GM06990 (cell line): ENCODE results near the gene PIGN.

Experiments used
- DNase-seq: peaks from one replicate; pipeline ENCODE4 v3.0.0-alpha.2; 2011; ENCODE audit not compliant: insufficient read length; ENCODE audit errors: extremely low read depth
- H3K27me3 ChIP-seq: replicated peaks from 2 replicates; pipeline ENCODE4 v1.6.0; 2011; ENCODE audit warnings: low read length; ENCODE audit not compliant: control insufficient read depth, insufficient read depth
- H3K36me3 ChIP-seq: 2 replicates; pipeline ENCODE4 v1.5.1; 2011; ENCODE audit warnings: low read length; ENCODE audit not compliant: control insufficient read depth, insufficient read depth
- H3K4me3 ChIP-seq: replicated peaks from 2 replicates; pipeline ENCODE4 v1.5.1; 2011; ENCODE audit warnings: low read depth, mild to moderate bottlenecking, control low read depth, low read length
- TF ChIP-seq, protein P1 (sequence below): IDR thresholded peaks from 2 replicates; pipeline ENCODE4 v1.5.1; 2011; ENCODE audit warnings: low read length, control low read depth, mild to moderate bottlenecking, inconsistent platforms; ENCODE audit not compliant: insufficient read depth, poor library complexity, severe bottlenecking

The PIGN gene

DNA sequence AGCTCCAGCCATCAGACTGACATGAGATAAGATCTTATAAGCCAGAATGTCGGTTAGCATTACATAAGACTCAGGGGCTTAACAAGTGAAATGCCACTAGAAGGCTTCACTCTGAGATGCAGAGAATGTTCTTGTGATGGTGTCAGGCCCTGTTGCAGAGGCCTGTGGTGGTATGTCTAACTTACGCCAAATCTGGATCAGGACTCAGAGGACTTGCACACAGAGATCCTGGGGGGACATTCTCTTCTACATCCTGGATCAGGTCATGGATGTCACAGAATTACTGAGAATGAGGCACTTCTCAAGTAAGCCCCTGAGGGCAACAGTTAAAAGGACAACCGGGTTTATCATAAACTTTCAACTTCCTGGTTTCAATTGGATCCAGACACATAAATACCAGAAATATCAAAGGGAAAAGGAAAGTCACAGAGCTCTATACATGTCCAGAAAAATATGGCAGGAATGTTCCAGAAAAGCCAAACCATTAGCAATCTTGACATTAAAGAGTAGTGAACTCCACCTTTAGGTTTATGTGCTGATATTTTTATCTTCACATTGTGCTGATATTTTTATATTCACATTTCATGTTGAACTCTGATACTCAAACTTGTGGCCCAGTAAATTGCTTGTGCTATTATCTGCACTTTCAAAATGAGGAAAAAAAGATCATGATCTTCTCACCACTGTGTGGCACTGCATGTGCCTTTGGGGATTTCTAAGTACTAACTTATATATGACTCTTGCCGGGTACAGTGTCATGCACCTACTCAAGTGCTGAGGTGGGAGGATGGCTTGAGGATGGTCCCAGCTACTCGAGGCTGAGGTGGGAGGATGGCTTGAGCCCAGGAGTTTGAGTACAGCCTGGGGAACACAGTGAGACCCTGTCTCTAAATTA, 156.5 kb downstream of the PIGN start:
- H3K4me3 ChIP-seq: no peak overlapping the region
- DNase-seq: no peak

DNA sequence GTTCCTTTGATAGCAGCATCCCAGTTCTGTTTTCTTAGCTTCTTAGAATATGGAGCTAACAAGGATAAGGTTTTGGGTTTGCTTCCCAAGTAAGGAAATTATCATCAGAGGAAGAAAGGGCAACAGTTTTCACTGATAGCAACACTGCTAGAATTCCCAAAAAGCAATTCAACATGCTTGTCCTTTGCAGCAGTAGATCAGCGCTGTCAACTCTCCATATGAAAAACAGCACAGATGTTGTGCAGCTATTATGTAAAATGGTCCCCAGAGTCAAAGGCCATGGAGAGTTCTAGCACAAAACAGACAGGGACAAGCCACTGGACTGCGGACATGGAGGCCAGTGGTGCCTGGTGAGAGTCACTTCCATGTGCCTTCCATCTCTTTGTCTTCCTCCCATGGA, 158.1 kb downstream of the PIGN start:
- Histone ChIP-seq H3K36me3 (no peaks in the 10 kb centered on the region), H3K4me3 (no peak overlapping the region), H3K27me3 (no peaks in the 10 kb centered on the region)
- DNase-seq: no peak
- TF ChIP-seq, protein P1, sequence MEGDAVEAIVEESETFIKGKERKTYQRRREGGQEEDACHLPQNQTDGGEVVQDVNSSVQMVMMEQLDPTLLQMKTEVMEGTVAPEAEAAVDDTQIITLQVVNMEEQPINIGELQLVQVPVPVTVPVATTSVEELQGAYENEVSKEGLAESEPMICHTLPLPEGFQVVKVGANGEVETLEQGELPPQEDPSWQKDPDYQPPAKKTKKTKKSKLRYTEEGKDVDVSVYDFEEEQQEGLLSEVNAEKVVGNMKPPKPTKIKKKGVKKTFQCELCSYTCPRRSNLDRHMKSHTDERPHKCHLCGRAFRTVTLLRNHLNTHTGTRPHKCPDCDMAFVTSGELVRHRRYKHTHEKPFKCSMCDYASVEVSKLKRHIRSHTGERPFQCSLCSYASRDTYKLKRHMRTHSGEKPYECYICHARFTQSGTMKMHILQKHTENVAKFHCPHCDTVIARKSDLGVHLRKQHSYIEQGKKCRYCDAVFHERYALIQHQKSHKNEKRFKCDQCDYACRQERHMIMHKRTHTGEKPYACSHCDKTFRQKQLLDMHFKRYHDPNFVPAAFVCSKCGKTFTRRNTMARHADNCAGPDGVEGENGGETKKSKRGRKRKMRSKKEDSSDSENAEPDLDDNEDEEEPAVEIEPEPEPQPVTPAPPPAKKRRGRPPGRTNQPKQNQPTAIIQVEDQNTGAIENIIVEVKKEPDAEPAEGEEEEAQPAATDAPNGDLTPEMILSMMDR: no peak

More for the DNA sequence above, 156.5 kb downstream of the PIGN start:
- H3K27me3 ChIP-seq: no peaks in the 10 kb centered on the region
- H3K36me3 ChIP-seq: no peaks in the 10 kb centered on the region
- TF ChIP-seq, protein P1: no peak

DNA sequence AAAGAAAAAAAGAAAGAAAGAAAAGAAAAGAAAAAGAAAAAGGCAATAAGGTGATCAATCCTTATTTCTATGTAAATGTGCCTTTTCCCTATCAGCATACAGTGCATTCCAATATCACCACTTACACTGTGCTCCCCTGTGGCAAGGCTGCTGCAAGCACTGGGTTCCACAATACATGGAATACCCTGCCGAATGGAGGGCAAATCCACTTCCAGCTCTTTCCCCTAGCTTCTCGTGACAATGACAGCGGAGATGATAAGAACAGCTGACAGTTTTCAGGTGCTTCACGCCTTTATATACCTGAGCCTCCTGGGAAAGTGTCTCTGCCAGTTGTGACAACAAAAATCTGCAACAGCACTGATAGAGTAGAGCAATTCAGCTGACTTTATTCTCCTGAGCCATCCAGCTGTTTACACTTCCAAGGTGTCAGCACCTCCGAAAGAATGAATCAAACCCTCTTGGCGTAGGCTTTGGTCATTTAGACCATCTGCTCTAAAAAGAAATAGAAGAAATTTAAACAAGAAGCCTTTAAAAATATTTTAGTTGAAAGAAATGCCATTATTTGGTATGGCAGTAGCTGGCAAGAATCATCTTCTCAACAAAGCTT, 158.8 kb downstream of the PIGN start:
- Histone ChIP-seq H3K27me3 (no peaks in the 10 kb centered on the region), H3K4me3 (no peak overlapping the region), H3K36me3 (no peaks in the 10 kb centered on the region)
- no peak for DNase-seq
- TF ChIP-seq, protein P1: no peak

DNA sequence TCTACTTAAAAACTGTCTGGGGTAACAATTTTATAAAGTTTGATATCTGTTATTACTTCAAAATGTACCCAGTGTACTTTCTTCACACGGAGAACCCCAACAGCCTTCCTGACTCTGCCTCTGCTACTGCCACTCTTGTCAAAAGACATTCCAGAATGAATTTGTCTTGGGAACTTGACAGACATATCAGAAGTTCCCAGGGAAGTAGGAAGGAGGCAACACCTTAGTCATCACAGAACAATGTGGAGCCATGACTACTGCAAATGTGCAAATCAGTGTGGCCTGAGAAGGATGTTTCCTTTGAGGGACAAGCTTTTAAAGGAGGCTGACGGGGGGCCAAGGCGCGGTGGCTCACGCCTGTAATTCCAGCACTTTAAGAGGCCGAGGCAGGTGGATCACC, 160.3 kb downstream of the PIGN start:
- Histone ChIP-seq H3K4me3 (no peak overlapping the region), H3K36me3 (no peaks in the 10 kb centered on the region), H3K27me3 (no peaks in the 10 kb centered on the region)
- TF ChIP-seq, protein P1: no peak
- DNase-seq: no peak

DNA sequence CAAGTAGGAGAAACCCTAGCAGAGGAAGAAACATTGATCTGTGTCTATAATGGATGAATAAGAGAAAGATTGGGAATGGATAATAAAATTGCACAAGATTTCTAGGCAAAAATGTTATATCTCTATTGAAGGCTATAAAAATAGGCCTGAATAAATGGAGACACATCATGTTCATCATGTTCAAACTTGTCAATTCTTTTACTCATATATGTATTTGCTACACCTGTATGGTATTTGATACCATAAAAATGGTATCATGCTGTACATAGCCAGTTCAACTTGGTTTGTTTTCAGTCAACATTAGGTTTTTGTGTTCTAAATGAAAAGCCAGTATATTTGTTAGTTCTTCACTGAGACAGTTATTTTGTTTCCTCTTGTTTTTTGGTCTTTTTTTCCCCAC, 161.9 kb downstream of the PIGN start:
- Histone ChIP-seq H3K36me3 (no peaks in the 10 kb centered on the region), H3K27me3 (no peaks in the 10 kb centered on the region), H3K4me3 (no peak overlapping the region)
- TF ChIP-seq, protein P1: no peak
- no peak for DNase-seq
